HG03378 (cell line): ENCODE results near the gene ZBTB40.

Experiments used
- ATAC-seq: cut with Tn5 transposase; IDR thresholded peaks from one replicate; pipeline ENCODE4 v1.9.1; 2021; ENCODE audit warnings: mild to moderate bottlenecking, moderate library complexity; ENCODE audit not compliant: unreplicated experiment

ZBTB40 gene

DNA sequence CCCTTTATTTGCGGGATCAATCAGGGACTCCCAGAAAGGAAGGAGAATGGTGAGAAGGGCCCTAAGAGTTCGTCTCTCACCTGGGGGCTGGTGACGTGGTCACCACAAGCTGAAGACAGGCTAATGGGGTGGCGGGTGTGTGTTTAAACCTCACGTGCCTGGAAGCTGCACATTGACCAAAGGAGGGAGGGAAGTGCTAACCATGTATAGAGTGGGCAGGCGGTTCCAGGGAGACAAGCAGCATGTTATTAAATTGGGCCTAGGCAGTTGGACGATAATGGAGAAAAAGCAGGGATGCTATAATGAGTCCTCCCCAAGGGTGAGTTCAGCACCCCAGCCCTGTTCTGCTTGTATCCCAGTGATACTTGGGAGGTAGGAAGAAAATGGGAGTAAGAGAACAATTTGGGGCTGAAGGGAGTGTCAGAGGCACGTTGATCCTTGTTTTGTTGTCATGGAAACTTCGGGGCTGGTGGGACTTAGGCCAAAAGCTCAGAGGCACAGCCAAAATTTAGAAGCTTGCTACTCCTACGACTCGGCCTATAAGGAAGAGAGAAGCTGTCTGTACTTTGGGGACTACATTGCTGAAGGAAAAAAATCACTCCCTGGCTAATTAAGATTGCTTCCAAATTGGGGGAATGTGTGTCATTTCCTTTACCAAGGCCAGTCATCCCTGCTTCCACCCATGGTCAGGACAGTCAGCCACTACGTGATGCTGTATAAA, 78.4 kb downstream of the ZBTB40 start:
- no peak for ATAC-seq

DNA sequence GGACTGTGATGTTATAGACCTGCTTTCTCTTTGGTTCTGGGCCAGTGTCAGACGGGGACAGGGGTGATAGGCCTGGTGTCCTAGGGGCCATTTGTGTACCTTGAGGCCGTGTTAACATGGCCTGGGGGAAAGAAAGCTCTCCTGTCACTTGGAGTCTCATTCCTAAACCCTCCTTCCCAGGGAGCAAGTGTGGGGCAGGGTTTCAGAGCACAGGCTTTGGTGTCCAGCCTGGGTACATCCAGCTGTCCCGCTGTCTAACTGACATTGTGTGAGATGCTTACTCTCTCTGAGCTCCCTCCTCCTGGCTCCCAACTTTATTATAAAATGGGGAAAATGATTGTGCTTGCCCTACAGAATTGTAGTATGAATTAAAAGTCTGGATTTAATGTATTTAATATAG, 79.1 kb downstream of the ZBTB40 start:
- no peak for ATAC-seq

- ATAC-seq: no peak
These were observed 79.6 kb downstream of the ZBTB40 start for GRCh38 chr1:22531251-22531650.

GRCh38 chr1:22533244-22533895, 81.7 kb downstream of the ZBTB40 start:
- ATAC-seq: no peak

DNA sequence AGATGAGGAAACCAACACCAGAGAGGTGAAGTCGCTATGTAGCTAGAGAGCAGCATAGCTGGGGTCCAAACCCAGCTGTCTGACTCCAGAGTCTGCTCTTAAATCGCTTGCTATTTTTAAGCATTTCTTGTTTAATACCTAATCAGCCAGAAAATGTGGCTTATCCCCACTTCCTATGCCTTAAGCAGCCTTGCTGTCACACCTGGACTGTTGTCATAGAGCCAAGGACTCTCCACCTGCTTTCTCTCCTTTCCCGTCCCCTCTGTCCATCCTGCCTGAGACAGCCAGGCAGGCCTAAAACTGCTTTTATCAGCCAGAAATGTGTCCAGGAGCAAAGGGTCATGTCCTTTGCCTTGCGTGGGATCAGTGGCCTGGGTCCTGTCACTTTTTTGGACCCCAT, 83.3 kb downstream of the ZBTB40 start:
- ATAC-seq: no peak

DNA sequence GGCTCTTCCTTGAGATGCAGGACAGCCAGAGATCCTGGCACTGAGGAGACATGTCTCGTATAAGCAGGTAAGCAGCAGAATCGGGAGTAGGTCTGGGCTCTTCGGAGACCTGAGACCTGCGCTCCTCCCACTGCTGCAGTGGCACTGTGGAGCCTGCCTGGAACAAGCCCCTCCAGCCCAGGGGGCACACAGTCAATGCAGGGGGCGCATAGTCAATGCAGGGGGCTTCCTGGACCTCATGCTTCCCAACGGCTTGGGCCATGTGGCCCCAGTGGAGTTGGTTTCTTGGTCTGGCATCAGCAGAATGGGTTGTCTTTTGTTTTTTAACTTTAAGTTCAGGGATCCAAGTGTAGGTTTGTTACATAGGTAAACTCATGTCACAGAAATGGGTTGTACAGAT, 83.7 kb downstream of the ZBTB40 start:
- ATAC-seq: no peak

DNA sequence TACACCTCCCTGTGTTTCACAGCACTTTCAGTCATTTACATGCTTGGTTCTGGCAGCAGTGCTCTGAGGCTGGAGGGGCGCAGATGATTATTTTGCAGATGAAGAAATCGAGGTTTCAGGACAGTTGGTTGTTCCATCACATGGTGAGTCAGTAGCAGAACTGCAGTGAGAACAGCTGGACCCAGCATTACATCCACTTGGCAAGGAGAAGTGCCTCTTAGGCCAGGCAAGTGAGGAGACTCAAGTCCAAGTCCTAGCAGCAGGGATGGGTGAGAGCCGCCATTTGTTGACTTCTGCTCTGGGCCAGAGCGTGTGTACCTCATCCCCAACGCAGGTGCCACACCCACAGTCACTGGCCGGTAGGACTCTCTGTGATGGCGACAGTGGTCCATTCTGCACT, 84.9 kb downstream of the ZBTB40 start:
- no peak for ATAC-seq

- ATAC-seq: no peak
These were observed 85.9 kb downstream of the ZBTB40 start for GRCh38 chr1:22537441-22538139.

GRCh38 chr1:22539510-22540118, 88.0 kb downstream of the ZBTB40 start:
- no peak for ATAC-seq

GRCh38 chr1:22540337-22540736, 88.7 kb downstream of the ZBTB40 start:
- ATAC-seq: no peak

DNA sequence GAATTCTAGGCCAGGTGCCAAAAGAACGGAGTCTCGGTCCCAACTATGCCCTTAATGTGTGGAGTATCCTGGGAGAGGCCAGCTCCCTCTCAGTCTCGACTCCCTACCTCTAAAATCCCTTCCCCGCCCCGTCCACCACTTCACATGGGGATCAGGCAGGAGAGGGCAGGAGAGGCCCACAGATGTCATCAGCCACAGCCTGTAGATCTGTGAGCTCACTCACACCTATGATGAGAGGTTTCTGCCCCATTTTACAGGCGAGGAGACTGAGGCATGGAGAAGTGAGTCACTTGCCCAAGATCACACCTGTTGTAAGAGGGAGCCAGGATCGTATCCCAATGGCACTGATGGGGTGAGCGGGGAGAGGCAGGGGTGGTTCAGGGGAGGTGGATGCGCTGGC, 91.2 kb downstream of the ZBTB40 start:
- no peak for ATAC-seq

DNA sequence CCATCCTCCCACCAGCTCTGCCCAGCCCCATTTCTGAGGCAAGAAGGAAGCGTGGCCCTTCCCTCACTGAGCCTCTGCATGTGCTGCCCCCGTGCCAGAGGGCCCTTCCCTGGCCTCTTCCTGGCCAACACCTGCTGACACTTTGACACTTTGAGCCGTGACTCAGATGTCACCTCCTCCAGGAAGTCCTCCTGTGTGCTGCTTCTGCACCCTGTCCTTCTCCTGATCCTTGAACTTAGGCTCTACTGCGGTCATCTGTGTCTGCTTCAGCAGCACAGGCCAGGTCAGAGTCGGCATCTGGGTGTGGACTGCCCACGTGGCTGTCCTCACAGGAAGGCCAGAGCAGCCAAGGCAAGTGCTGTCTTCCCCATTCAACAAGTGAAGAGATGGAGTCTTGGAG, 92.0 kb downstream of the ZBTB40 start:
- no peak for ATAC-seq

- no peak for ATAC-seq
These were observed 93.0 kb downstream of the ZBTB40 start for GRCh38 chr1:22544606-22545005.

- no peak for ATAC-seq
These were observed 93.5 kb downstream of the ZBTB40 start for GRCh38 chr1:22545141-22545540.

- no peak for ATAC-seq
These were observed 95.7 kb downstream of the ZBTB40 start for GRCh38 chr1:22547186-22547817.

- ATAC-seq: no peak
These were observed 96.3 kb downstream of the ZBTB40 start for GRCh38 chr1:22547818-22548462.

- ATAC-seq: no peak
These were observed 98.4 kb downstream of the ZBTB40 start for GRCh38 chr1:22550021-22550420.

DNA sequence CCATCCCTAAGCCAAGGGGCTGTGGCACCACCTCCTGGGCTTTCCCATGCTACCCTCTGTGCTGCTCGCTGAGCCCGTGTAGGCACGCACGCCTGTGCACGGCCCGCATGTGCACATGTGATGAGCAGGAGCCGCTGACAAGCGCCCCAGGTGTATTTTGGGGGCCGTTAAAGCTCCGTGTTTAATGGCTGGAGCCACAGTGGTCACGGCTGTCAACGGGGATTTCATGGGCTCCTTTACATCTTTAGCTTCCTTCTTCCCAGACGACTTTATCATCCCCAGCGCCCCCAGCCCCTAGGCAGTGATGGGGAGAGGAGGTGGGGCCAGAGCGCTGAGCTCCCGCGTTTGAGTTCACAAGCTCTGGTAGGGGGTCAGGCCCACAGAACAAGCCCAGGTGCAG, 99.9 kb downstream of the ZBTB40 start:
- no peak for ATAC-seq

- ATAC-seq: no peak
These were observed 100.4 kb downstream of the ZBTB40 start for GRCh38 chr1:22552021-22552420.

- no peak for ATAC-seq
These were observed 101.6 kb downstream of the ZBTB40 start for GRCh38 chr1:22553104-22553880.
